Subcutaneous abdominal adipose tissue (tissue), 5 donors: Measurements from ENCODE around the gene ANO1.

ENCODE experiments used
- H3K27ac ChIP-seq: one replicate; pipeline ENCODE4 v1.7.0; 2013; ENCODE audit warnings: low read depth, mild to moderate bottlenecking, inconsistent platforms, low read length, moderate library complexity
- H3K27me3 ChIP-seq, 5 donors: one replicate each; pipeline ENCODE4 v1.7.0; 2013; ENCODE audit warnings: low read length in 5 of 5, inconsistent platforms in 1 of 5; ENCODE audit not compliant: control insufficient read depth in 5 of 5, insufficient read depth in 4 of 5
- H3K36me3 ChIP-seq, 5 donors: one replicate each; pipeline ENCODE4 v1.7.0; 2013; ENCODE audit warnings: low read length in 5 of 5; ENCODE audit not compliant: control insufficient read depth in 5 of 5, insufficient read depth in 5 of 5
- H3K4me1 ChIP-seq, 5 donors: one replicate each; pipeline ENCODE4 v1.7.0; 2013; ENCODE audit warnings: low read length in 5 of 5, mild to moderate bottlenecking in 3 of 5, moderate library complexity in 1 of 5; ENCODE audit not compliant: control insufficient read depth in 5 of 5, insufficient read depth in 5 of 5
- H3K4me3 ChIP-seq, 5 donors: one replicate each; pipeline ENCODE4 v1.7.0; 2013; ENCODE audit warnings: low read length in 5 of 5, low read depth in 1 of 5
- H3K9ac ChIP-seq, 5 donors: one replicate each; pipeline ENCODE4 v1.7.0; 2013; ENCODE audit warnings: low read length in 5 of 5, mild to moderate bottlenecking in 4 of 5, moderate library complexity in 3 of 5
- H3K9me3 ChIP-seq, 5 donors: one replicate each; pipeline ENCODE4 v1.7.0; 2013; ENCODE audit warnings: low read length in 5 of 5; ENCODE audit not compliant: control insufficient read depth in 5 of 5
- donor health status: healthy.
- donor health status: healthy.
- donor health status: healthy.
- donor health status: healthy.
- donor health status: healthy.

The ANO1 gene

DNA sequence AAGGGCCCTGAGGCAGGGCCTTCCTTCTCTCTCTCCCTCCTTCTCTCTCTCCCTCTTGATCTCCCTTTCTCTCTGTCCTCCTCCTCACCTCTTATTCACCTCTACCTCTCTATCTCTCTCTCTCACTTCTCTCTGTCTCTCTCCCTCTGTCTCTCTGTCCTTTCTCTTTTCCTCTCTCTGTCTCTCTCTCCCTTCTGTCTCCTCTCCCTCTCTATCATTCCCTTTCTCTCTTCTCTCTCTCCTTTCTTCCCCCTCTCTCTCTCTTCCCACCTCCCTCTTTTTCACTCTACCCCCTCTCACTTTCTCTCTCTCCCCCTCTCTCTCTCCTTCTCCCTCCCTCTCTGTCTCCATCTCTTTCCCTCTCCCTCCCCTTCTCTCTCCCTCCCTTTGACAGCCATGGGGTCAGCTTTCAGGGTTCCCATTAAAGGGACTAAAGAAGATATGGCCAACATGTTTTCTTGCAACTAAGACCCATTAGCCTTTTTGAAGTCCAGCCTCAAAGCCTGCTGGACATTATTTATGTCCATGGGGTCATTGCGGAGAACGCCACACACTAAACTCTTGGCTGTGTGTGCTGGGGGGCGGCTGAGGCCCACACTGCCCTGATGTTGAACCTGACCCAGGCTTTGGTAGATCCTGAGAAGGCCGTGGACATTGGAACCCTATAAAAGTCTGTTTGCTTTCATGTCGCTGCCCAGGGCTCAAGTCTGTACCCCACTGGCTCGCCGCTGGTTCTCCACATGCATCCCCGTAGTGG, 15.0 kb downstream of the ANO1 start:
- no peak overlapping the region for H3K27ac ChIP-seq
- H3K9ac ChIP-seq, result no peak overlapping the region
- no peaks in the 10 kb centered on the region for H3K36me3 ChIP-seq
- peaks cover 0 to 6% (median 4%) of the 10 kb centered on the region in 5 donors for H3K9me3 ChIP-seq
- H3K4me1 ChIP-seq, result peaks cover 0 to 4% (median 3%) of the 10 kb centered on the region in 5 donors
- H3K27me3 ChIP-seq, result peaks cover 0 to 9% (median 3%) of the 10 kb centered on the region in 5 donors
- no peak overlapping the region for H3K4me3 ChIP-seq

DNA sequence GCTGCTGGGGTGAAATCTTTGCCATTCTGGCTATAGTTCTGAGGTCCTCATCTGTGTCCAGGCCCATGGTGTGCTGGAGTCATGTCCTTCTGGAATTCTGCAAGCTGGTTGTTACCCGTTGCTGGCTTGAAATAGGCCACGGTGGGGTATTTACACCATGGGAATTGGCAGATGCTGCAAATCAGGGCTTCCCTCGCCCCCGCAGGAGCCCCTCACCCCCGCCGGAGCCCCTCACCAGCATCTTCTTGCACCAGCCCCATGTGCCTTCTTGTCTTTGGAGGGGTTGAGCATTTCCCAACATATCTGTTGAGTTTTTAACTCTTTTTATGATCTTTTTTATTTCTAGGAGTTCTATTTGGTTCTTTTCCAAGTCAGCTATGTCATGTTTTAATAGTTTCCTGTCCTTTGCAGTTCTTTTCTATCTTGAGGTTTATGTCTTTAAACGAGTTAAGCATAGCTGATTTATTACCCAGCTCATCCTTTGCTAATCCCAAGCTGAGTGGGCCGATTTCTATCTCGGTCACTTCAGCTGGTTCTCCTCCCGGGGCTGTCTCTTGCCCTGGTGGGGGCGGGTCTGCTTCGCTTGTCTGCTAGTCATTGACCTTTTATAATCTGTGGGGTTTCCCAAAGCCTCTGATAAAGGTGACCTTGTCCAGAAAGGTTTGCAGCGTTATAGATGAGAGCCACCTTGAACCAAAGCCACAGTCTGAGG, 17.6 kb downstream of the ANO1 start:
- no peaks in the 10 kb centered on the region for H3K36me3 ChIP-seq
- peaks cover 5 to 16% (median 6%) of the 10 kb centered on the region in 5 donors for H3K27me3 ChIP-seq
- H3K4me1 ChIP-seq, result peaks cover 0 to 5% (median 4%) of the 10 kb centered on the region in 5 donors
- H3K27ac ChIP-seq, result no peak overlapping the region
- H3K4me3 ChIP-seq, result no peak overlapping the region
- H3K9ac ChIP-seq, result no peak overlapping the region
- H3K9me3 ChIP-seq, result peaks cover 0 to 6% (median 4%) of the 10 kb centered on the region in 5 donors

DNA sequence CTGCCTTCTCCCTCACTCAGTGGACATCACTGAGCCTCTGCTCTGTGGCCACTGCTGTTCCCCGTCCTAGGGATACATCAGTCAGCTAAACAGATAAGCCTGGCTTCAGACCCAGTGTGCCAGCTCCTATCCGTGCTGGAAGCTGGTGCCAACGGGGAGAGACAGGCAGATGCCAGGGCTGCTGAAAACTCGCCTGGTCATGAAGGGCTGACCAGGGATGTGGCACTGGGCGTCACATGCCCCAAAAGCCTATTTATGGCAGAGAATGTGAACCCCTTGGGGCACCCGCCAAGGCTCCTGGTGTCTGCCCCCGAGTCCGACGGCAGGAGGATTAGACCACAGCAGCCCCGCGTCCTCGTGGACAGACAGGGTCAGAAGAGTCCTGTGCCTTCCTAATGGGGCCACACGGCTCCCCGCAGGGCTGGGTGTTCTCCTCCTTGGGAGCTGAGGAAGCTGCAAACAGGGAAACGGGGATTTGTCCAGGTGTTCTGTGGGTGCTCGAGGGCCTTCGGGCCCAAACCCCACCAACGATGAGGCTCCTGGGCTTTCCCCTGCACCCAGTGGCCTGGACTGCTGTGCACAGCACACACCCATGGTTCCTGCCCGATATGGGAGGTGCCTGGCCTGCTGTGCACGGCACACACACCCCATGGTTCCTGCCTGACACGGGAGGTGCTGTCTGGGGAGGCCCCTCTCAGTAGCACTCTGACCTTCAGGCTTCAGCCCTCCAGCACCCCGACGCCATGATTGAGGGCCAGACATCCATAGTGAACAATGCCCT, 19.9 kb downstream of the ANO1 start:
- Histone ChIP-seq H3K27ac (no peak overlapping the region), H3K9me3 (no peaks in the 10 kb centered on the region), H3K27me3 (peaks cover 2 to 9% (median 6%) of the 10 kb centered on the region in 5 donors)

DNA sequence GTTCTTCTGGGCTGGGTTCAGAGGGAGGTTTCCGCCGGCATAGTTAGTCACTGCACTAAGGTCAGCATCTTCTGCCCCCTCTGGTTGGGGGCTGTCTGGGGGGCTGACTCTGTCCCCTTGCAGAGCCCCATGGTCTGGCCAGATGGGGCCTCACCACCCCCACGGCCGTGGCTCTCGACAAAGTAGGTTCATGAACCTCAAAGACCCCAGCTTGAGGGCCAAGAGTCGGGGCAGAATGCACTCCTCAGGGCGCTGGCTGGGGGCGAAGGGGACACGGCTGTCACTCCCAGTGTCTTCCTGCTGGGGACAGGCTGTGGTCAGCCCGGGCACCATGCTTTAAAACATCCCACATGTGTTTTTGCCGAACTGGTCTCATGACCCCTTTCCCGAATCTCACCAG, 20.8 kb downstream of the ANO1 start:
- Histone ChIP-seq H3K9me3 (no peaks in the 10 kb centered on the region), H3K9ac (no peak overlapping the region), H3K4me1 (peaks cover 0 to 5% (median 0%) of the 10 kb centered on the region in 5 donors), H3K27me3 (peaks cover 6 to 10% (median 8%) of the 10 kb centered on the region in 5 donors), H3K36me3 (no peaks in the 10 kb centered on the region), H3K27ac (no peak overlapping the region), H3K4me3 (no peak overlapping the region)

More for the DNA sequence above, 19.9 kb downstream of the ANO1 start:
- H3K4me3 ChIP-seq, result no peak overlapping the region
- H3K36me3 ChIP-seq, result no peaks in the 10 kb centered on the region
- H3K9ac ChIP-seq, result no peak overlapping the region
- peaks cover 0 to 5% (median 0%) of the 10 kb centered on the region in 5 donors for H3K4me1 ChIP-seq

DNA sequence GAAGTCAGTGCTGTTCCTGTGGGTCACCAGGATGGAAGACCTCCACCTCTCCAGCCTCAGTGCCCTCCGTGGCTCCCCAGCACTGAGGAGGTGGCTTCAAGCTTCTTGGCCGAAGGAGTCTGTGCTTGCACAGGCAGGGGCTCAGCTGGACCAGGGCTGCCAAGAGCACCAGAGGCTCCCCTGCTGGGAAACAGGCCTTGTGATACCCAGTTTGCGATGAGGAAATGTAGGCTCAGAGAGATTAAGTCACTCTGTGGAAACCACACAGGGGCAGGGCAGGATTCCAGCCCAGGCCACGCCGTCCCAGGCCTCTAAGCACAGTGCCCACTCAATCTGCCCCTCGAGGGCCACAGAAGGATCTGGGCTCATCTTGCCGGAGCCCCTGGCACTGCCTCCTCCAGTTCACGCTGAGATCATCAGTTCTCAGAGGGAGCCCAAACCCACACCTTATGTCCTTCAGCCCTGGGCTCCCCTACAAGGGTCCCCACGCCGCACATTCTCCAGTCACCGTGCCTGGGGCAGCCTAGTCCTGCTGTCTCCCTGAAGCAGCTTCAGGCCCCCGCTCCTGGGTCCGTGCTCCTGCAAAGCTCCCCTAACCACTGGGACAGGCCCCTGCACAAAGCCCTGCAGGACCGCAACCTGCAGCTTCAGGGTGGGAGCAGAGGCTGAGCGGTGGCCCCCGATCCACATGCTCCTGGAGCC, 21.6 kb downstream of the ANO1 start:
- Histone ChIP-seq H3K9ac (no peak overlapping the region), H3K27me3 (peaks cover 7 to 14% (median 10%) of the 10 kb centered on the region in 5 donors), H3K27ac (no peak overlapping the region), H3K4me3 (no peak overlapping the region), H3K9me3 (no peaks in the 10 kb centered on the region), H3K4me1 (peaks cover 0 to 5% (median 0%) of the 10 kb centered on the region in 5 donors), H3K36me3 (no peaks in the 10 kb centered on the region)

DNA sequence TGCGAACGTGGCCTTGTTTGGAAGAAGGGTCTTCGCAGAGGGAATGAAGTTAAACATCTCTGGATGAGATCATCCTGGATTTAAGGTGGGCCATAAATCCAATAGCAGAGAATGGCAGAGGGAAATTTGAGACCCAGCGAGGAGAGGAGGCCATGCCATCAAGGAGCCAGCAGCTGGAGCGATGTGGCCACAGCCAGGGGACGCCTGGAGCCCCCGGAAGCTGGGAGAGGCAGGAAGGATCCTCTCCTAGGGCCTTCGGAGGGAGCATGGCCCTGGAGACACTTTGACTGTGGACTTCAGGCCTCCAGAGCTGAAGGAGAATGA, 22.1 kb downstream of the ANO1 start:
- Histone ChIP-seq H3K27ac (no peak overlapping the region), H3K9ac (no peak overlapping the region), H3K27me3 (peaks cover 7 to 14% (median 11%) of the 10 kb centered on the region in 5 donors), H3K9me3 (no peaks in the 10 kb centered on the region), H3K4me1 (peaks cover 0 to 5% (median 0%) of the 10 kb centered on the region in 5 donors), H3K36me3 (no peaks in the 10 kb centered on the region), H3K4me3 (no peak overlapping the region)

DNA sequence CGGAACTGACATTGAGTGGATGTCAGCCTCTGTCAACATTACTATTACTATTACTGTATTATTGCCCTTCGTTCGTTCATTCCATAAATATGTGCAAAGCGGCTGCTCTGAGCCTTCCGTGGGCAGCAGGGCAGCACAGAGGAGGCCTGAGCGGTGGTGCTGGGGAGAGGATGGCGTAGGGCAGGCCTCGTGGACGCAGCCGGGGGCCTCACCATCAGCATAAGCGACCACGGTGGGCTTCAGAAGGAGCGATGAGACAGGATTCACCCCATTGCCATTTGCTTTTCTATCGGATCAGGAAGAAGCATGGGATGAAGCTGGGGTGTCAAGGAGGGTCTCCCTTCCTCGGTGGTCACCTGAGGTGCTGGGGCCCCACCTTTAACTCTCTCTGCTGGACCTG, 22.7 kb downstream of the ANO1 start:
- Histone ChIP-seq H3K9ac (no peak overlapping the region), H3K27ac (no peak overlapping the region), H3K9me3 (no peaks in the 10 kb centered on the region), H3K27me3 (peaks cover 7 to 14% (median 11%) of the 10 kb centered on the region in 5 donors), H3K4me1 (peaks cover 0 to 5% (median 0%) of the 10 kb centered on the region in 5 donors), H3K36me3 (no peaks in the 10 kb centered on the region), H3K4me3 (no peak overlapping the region)

DNA sequence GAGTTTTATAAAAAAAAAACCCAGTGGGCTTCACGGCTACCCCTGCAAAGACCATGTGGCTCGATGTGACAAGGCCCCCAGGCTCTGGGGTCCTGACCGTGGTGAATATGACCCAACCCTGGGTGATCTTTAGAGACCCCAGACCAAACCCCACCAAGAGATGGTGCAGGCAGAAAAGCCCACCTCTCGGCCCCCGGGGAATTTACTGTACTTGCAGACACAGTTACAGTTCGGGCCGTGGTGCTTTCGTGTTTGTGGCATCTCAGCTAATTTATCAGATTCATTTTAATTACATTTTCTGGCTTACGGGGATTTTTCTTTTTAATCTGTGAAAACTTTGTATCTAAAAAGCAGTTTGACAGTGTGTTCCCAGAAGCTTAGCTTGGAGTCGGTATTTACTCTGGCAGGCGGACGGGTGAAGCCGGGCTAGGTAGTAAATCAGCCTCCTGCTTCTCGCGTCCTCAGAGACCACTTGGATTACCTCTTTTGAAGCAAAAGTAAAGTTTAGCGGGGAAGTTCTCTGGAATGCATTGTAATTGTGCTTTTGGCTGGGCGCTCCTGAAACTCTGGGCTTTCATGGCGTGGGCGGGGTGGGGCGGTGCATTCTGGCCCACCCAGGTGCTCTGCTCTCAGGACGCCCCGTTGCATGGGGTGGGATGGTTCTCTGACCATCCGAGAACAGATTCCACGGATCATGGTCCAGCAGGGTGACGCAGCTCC, 25.3 kb downstream of the ANO1 start:
- Histone ChIP-seq H3K4me3 (no peak overlapping the region), H3K27ac (no peak overlapping the region), H3K4me1 (no peaks in the 10 kb centered on the region), H3K9me3 (no peaks in the 10 kb centered on the region), H3K9ac (no peak overlapping the region), H3K36me3 (no peaks in the 10 kb centered on the region), H3K27me3 (peaks cover 9 to 15% (median 11%) of the 10 kb centered on the region in 5 donors)

DNA sequence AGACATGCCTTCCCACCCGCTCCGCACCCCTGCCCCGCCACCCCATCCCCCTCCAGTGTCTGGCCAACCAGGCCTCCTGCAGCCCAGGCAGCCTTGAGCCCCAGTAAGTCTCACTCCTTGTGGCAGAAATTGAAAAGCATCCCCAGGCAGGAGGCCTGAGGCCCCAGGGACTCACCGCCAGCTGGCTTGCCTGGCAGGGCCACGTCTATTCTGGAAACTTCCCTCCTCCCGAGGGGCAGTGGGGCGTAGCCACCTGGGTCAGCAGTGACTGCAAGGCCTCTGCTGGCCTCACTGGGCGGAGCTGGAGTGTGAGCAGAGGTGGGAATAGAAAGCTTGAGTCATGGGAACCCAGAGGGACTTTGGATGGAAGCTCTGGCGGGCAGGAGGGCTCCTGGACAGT, 26.3 kb downstream of the ANO1 start:
- no peak overlapping the region for H3K9ac ChIP-seq
- no peaks in the 10 kb centered on the region for H3K4me1 ChIP-seq
- no peak overlapping the region for H3K27ac ChIP-seq
- no peaks in the 10 kb centered on the region for H3K9me3 ChIP-seq
- H3K36me3 ChIP-seq, result no peaks in the 10 kb centered on the region
- peaks cover 7 to 15% (median 12%) of the 10 kb centered on the region in 5 donors for H3K27me3 ChIP-seq
- H3K4me3 ChIP-seq, result no peak overlapping the region
